Epithelial cell of prostate (primary cell): ENCODE data around the gene SYNGR1.

ENCODE experiments used
- DNase-seq: peaks from one replicate; pipeline ENCODE4 v3.0.0-alpha.2; 2011; ENCODE audit warnings: low read depth, low spot score
- H3K27ac ChIP-seq: fragments of 450-650 bp; 2 replicates; pipeline ENCODE4 v1.5.1; 2017; ENCODE audit warnings: mild to moderate bottlenecking

Gene SYNGR1

DNA sequence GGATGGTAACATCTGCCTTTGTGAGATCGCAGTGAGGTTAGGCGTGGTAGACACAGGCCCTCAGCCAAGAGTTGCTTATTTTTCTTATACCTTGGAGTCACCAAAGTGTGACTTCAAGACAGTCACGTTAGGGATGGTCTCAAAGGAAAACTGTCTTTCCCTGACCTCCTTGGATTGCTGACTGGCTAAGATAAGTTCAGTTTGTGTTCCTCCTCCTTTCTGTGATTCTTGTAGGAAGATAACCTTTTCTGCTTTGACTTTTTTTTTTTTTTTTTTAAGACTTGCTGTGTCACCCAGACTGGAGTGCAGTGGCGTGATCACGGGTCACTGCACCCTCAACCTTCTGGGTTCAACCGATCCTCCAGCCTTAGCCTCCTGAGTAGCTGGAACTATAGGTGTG, 72.9 kb downstream of the SYNGR1 start:
- H3K27ac ChIP-seq = no peak overlapping the region
- no peak for DNase-seq

DNA sequence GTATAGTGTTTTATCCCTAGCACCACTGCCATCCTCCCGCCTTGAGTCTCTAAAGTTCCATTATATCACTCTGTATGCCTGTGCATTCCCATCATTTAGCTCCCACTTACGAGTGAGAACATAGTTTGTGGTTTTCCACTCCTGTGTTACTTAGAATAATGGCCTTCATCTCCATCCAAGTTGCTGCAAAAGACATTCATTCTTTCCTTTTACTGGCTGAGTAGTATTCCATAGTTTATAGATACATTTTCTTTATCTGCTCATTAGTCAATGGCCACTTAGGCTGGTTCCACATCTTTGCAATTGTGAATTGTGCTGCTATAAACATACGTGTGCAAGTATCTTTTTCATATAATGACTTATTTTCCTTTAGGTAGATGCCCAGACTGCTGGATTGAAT, 74.2 kb downstream of the SYNGR1 start:
- H3K27ac ChIP-seq = no peak overlapping the region
- no peak for DNase-seq

DNA sequence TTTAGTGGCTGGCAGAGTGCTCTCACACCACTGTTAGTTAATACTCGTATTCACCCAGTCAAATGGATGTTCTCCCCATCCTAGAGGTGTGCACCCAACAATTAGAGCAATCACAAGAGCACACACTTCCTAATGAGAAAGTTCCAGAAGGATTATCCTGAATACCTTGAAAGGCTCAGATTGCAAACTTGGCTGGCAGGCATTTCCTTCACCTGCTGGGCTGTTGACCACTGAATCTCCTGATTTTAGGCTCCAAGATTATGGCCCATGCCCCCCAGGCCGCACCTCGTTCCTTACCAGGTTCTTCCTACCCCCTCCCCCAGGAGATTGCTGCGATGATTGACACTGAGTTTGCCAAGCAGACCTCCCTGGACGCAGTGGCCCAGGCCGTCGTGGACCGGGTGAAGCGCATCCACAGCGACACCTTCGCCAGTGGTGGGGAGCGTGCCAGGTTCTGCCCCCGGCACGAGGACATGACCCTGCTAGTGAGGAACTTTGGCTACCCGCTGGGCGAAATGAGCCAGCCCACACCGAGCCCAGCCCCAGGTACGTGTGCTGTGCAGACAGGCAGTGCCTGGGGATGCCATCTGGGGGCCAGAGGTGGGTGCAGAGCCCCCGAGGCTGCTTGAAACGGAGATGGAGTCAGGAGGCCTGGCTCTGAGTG, 76.7 kb downstream of the SYNGR1 start:
- H3K27ac ChIP-seq = no peak overlapping the region

DNA sequence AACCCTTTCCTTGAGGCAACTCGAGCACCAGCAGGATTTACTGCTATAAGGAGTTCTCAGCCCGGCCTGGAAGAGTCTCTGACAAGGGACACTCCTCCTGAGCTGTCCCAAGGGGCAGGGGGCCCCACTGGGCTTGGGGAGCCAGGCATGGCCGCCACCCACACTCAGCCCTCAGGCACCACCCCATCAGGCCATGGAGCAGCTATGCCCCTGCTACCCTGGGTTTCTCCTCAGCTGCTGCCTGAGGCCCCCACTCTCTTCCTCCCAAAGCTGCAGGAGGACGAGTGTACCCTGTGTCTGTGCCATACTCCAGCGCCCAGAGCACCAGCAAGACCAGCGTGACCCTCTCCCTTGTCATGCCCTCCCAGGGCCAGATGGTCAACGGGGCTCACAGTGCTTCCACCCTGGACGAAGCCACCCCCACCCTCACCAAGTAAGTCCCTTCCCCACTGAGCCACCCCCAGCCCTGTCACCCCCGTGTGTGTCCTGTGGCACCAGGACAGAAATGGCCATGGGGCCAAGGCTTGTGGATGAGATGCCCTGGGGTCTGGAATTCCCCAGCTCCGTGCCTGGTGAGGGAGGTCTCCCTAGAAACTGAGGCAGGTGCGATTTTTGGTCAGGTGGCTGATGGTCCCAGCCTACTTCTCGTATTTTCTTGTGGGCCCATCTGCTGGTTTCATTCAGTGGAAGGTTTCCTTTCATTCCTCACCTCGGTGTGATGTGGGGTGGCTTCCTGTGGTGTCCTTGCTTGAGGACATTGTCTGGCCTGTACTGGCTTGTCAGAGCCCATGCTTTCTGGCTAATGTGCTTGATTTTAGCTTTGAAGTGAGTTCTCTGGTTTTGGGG, 78.2 kb downstream of the SYNGR1 start:
- H3K27ac ChIP-seq = no peak overlapping the region
- no peak for DNase-seq

More for the DNA sequence above, 76.7 kb downstream of the SYNGR1 start:
- no peak for DNase-seq

DNA sequence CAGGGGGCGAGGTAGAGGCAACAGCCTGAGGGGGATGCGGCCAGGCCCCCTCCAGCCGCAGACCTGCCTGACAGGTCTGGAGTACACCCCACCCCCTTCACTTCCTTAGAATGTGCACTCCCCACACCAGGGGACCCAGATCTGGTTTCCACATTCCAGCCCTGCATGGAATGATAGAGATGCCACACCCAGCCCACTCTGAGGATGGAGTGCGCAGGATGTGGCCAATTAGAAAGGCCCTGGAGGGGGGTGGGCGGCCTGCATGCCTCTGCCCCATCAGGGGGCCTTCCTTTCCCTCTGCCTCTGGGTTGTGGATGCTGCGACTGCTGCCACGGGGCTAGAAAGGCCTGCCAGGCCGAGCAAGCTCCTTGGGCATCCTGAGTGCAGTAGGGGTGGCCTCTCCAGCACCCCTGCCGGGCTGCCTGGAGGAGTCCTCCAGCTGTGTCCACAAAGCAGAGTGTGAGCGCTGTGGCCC, 78.8 kb downstream of the SYNGR1 start:
- H3K27ac ChIP-seq = no peak overlapping the region
- no peak for DNase-seq

DNA sequence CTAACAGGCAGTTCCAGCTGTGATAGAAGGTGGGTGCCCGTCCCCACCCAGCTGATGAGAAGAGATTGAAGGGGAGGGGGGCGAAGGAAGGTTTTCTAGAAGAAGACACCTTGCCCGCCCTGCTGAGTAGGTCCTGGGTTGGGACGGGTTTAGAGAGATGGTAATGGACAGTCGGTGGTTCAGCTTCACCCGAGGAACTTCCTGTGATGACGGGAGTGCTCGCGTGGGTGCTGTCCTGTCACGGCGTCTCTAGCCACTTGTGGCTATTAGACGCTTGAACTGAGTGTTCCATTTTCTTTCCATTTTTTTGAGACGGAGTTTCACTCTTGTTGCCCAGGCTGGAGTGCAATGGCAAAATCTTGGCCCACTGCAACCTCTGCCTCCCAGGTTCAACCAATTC, 79.4 kb downstream of the SYNGR1 start:
- DNase-seq = no peak
- H3K27ac ChIP-seq = no peak overlapping the region

DNA sequence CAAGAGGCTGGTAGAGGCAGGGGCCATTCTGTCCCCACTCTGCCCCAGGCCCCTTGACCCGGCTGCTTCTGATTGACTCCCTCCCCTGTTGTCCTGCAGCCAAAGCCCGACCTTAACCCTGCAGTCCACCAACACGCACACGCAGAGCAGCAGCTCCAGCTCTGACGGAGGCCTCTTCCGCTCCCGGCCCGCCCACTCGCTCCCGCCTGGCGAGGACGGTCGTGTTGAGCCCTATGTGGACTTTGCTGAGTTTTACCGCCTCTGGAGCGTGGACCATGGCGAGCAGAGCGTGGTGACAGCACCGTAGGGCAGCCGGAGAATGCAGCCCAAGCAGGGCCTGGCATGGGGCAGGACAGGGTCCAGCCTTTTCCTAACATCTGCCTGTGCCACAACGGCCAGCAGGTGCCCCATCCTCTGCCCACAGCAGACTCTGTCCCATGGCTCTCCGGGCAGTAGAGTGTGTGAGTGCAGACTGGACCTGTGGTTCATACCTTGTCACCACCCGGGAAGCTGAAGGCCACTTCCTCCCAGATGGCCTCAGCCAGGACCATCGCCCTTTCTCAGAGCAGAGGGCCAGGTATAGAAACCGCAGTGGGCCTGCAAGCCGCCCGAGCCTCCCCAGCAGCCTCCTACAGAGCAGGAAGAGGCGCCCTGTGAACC, 80.3 kb downstream of the SYNGR1 start:
- H3K27ac ChIP-seq = no peak overlapping the region
- DNase-seq = no peak

DNA sequence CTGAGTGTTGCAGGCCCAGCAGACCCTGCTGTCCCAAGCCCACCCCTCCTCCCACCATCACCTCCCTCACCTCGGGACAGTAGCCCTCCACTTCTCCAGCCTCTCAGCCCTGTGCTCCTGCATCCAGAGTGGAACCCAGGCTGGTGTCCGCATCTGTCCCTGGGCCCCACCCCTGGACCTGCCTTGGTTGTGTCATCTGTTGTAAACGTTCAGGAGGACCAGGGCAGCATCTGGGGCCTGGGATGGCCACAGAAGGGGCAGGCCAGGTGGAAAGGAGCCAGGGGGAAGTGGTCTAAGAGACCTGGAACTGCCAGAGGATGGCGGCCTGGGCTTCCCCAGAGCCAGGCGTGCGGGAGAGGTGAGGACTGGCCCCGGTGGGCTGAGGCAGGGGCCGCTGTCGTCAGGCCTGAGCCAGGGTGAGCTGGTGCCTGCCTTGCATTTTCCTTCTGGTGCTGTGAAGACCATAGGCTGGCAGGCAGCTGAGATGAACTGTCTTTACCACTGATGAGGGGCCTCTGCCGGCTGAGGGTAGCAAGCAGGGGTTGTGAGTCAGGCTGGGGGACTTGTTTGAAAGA, 80.9 kb downstream of the SYNGR1 start:
- no peak for DNase-seq
- H3K27ac ChIP-seq = no peak overlapping the region

DNA sequence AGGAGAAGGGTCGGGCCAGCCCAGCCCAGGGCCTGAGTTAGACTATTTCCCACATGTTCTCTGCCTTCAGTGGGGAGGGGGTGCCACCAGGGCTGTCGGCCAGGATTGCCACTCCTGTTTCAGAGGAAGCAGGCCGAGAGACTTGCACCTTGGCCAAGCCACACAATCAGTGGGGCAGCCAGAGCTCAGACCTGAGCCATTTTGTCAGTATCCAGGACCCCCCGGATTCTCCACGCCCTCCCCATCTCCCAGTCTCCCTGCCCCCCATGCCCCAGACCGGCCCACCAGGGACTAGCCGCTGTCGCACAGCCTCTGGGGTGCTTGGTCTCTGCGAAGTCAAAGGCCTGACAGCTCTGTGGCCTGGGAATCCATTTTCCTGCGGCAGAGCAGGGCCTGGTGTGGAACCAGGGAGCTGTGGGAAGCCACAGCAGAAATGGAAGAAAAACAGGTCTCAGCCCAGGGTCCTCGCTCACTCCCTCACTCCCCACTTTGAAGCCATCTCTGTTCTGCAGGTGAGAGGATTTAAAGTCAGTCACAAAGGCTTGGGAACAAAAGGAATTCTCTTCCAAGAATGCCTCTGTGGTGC, 81.5 kb downstream of the SYNGR1 start:
- H3K27ac ChIP-seq = no peak overlapping the region

DNA sequence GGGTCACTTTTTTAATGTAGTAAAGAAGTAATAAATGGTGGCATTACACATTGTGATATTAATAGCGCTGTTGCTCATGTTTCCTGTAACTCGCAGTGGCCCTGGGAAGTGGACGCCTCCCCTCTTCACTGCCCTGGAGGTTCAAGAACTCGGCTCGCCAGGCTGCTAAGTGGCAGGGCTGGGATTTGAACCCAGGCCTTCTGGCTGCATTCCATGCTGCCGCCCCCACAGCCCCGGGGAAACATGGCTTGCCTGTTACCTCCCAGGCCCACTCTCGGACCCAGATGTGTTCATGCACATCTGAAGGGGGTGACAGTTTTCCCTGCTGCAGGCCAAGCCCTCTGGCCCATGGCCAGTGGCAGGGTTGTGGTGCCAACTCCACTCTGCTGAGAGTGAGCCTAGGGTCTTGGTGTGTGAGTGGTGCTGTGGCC, 82.0 kb downstream of the SYNGR1 start:
- no peak for DNase-seq
- H3K27ac ChIP-seq = no peak overlapping the region

More for the DNA sequence above, 81.5 kb downstream of the SYNGR1 start:
- no peak for DNase-seq

DNA sequence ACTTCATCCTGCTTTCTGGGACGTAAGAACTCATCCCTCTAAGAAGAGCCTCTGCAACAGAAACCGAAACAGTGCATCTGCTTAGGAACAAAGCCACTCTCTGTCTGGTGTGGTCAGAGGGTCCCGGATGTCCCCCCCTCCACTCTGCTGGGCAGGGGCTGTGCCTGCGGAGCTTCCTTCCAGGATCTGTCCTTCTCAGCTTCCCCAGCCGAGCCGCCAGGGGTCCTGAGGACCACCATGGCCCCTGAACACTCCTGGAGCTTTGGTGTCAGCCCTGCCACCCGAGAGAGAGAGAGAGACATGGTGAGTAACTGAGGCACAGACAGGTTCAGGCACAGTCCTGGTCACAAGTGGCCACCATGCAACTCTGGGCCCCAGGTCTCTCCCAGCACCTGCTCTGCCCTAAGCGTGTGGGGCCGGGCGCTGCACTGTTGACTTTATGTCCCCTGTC, 82.6 kb downstream of the SYNGR1 start:
- no peak for DNase-seq
- no peak overlapping the region for H3K27ac ChIP-seq

DNA sequence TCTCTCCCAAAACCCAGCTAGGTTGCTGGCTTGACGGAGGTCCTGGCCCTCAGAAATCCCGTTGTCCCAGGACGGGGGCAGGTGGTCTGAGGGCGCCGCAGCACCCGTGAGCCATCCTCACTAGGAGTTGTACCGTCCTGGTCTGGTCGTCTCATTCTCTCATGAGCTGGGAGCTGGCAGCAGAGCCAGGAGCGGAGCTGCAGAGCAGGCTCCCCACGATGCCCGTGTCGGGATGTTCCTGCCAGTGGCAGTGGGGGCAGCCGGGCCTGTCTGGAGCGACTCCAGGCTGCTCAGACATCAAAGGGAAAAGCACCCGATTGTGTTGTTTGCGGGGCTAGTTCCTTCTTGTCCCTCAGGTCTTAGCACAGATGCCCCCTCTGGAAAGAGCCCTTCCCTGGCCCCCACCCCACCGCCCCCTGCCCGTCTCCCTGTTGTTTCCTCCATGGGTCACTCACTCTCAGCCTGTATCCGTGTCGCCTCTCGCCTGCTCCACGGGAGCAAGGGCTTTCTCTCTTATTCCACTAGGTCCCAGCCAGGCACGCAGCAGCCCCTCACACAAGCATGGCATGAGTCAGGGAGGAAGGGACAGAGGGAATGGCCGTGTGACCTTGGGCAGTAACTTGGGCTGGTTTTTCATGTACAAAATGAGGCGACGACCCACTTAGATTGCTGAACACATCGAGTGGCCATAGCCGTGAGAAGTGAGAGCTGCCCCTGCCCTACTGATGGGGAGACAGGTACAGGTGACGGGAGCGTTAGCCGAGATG, 83.9 kb downstream of the SYNGR1 start:
- no peak overlapping the region for H3K27ac ChIP-seq
- DNase-seq = no peak

DNA sequence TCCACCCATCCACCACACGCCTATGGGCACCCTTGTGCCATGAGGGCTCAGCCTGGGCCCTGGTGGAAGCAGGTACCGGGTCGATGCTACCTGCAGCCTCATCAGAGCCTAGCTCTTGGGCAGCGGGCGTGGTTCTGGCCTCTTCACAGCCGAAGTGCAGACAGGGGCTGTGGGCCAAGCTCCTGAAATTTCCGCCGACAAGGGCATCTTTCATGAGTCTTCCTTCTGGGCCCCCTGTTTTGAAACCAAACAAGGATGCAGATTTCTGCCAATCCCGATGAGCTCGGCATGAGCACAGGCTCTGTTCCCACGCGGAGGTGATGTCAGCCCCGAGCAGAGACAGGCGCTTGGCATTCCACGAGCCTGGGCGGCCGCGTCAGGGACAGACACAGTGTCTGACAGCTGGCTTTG, 84.5 kb downstream of the SYNGR1 start:
- no peak for DNase-seq
- H3K27ac ChIP-seq = no peak overlapping the region

DNA sequence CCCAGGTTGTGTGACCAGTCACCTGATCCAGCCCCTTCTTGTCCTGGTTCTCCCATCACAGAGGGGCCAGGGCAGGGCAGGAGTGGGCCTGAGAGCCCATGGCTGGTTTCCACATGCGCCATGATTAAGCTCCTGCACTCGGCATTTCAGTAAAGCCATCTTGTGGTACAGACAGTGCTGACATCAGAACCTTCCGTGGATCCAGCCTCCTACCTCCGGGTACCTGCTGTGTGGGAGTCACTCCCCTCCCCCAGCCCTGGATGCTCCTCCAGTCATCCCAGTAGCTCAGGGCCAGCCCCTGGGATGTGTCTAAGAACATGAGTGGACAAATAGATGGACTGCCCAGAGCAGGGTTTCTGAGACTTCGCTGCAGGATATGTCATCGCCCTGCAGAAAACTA, 84.9 kb downstream of the SYNGR1 start:
- DNase-seq = no peak
- no peak overlapping the region for H3K27ac ChIP-seq
